ENCODE data around the gene SLC19A1.
"Not testable (repeated sequence)": the region's sequence is repeated elsewhere in the genome, so short reads cannot be mapped to it uniquely, and the experiment has no call there.

Gene SLC19A1

DNA sequence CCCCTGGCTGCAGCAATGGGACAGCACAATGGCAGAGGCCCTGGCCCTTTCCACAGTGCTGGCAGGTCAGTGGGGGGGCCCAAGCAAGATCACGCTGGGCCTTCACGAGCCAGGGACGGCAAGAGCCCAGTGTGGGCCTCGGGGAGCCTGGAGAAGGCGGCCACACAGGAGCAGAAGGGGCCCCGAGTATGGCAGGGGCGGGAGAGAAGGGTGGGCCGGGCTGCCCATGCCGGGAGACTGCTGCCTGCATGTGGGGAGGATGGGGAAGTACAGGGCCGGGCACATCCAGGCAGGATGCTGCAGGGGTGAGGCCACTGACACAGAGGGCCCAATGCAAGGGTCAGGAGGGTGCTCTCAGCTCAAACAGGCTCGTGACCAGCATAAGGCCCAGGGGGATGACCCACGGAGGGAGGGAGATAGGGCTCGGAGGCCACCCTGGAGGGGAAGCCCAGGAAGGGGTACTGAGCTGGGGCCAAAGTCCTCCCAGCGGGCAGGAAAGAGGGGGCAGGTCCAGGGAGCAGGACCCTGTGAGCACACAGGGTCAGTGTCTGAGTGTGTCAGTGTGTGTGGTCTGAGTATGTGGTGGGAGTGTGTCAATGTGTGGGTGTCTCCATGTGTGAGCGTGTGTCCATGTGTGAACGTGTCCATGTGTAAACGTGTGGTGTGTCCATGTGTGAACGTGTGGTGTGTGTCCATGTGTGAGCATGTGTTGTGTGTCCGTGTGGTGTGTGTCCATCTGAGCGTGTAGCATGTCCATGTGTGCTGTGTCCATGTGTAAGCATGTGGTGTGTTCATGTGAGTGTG is 13.1 kb downstream of the SLC19A1 start:
- TF ChIP-seq, protein P1, sequence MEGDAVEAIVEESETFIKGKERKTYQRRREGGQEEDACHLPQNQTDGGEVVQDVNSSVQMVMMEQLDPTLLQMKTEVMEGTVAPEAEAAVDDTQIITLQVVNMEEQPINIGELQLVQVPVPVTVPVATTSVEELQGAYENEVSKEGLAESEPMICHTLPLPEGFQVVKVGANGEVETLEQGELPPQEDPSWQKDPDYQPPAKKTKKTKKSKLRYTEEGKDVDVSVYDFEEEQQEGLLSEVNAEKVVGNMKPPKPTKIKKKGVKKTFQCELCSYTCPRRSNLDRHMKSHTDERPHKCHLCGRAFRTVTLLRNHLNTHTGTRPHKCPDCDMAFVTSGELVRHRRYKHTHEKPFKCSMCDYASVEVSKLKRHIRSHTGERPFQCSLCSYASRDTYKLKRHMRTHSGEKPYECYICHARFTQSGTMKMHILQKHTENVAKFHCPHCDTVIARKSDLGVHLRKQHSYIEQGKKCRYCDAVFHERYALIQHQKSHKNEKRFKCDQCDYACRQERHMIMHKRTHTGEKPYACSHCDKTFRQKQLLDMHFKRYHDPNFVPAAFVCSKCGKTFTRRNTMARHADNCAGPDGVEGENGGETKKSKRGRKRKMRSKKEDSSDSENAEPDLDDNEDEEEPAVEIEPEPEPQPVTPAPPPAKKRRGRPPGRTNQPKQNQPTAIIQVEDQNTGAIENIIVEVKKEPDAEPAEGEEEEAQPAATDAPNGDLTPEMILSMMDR (IDR thresholded peaks at IDR 0.05; ENCODE audit: insufficient read depth, missing control alignments) = no peak
- no peak for DNase-seq (ENCODE audit: insufficient read length, low spot score)

GRCh38 chr21:45528028-45528705 is 14.1 kb downstream of the SLC19A1 start:
- TF ChIP-seq, protein P1 (IDR thresholded peaks at IDR 0.05; ENCODE audit: insufficient read depth, missing control alignments) = no peak
- DNase-seq (ENCODE audit: insufficient read length, low spot score) (no peak), FAIRE-seq (no peak)

More for the DNA sequence above, 13.1 kb downstream of the SLC19A1 start:
- FAIRE-seq = no peak

- DNase-seq (ENCODE audit: insufficient read length, low spot score); FAIRE-seq: not testable (repeated sequence)
Observed at GRCh38 chr21:45527151-45527999, 14.9 kb downstream of the SLC19A1 start.

DNA sequence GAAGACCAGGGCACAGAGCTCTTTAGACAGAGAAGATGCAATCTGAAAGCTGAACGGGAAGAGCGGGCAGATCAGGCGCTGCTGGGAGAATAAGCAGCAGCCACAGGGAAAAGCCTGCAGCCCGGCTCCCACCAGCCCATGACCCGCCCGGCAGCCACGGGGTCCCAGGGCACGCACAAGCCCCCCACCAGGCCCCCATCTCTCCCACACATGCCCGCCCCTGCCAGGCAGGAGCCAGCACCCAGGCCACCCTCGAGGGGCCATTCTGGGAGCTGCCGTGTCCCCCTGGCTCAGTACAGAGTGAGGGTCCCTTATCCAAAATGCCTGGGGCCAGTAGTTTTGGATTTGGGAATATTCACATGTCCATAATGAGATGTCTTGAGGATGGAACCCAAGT is 16.3 kb downstream of the SLC19A1 start:
- no peak for FAIRE-seq
- TF ChIP-seq, protein P1 (IDR thresholded peaks at IDR 0.05; ENCODE audit: insufficient read depth, missing control alignments) = no peak
- no peak for DNase-seq (ENCODE audit: insufficient read length, low spot score)

- TF ChIP-seq, protein P1 (IDR thresholded peaks at IDR 0.05; ENCODE audit: insufficient read depth, missing control alignments) = no peak
- DNase-seq (ENCODE audit: insufficient read length, low spot score) = no peak
- FAIRE-seq = no peak
Observed at GRCh38 chr21:45525153-45525909, 16.9 kb downstream of the SLC19A1 start.

DNA sequence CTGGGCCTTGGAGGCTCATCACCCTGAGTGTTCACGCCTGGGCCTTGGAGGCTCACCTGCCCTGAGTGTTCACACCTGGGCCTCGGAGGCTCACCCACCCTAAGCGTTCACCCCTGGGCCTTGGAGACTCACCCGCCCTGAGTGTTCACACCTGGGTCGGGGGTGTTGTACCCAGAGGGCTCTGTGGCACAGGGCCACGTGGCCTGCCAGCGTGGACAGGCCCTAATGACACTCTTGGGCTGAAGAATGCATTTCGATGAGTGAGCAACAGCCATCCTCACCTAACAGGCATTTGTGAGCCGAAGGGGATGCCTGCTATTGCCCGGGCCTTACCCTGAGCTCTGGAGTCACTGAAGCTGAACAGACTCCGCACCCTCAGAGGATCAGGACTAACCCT is 17.5 kb downstream of the SLC19A1 start:
- TF ChIP-seq, protein P1 (IDR thresholded peaks at IDR 0.05; ENCODE audit: insufficient read depth, missing control alignments) = no peak
- FAIRE-seq = no peak
- DNase-seq (ENCODE audit: insufficient read length, low spot score) = no peak

Data from D721Med (cell line).